ENCODE data around the gene GLRA2. TPM values are rescaled to one million over a fixed set of nuclear protein-coding genes. Genes with fewer than 3 reads are reported as not detected.

The GLRA2 gene
- total RNA-seq, result not detected
- long read RNA-seq, result 0 reads

DNA sequence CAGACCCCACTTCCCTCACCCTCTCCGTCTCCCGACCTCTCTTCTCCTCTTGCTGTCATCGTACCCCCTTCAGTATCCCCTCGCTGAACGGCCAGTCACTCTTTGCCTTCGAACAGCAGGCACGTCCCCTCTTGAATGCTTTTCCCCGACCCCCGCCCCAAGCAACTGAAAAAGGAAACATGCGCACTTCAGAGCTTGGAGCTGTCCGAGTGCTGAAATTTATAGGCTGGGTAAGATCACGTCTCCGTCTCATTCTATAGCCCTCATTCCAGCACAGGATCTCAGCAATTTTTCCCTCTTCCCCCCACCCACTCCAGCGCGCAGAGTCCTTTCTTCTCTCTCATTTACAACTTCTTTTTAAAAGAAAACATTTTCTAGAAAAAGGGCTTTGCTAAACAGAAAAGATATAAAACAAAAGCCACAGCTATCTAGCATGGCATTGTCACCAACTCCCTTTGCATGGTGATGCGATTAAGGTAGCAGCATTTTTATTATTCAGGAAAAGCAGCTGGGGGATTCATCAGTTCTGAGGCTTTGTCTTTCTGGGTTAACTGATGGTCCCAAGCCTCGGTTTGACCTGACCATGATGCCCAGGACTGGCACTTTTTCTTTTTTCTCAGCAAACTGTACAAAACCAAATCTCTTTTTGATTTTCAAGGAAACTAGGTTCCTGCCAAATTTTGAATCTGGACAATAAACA, at the start of gene GLRA2:
GLRA2 (plus strand) TSS at position 247 of the 700 bp plus-strand sequence. CDS start 522 bp downstream, outside the sequence.
- no peak for DNase-seq
- no peak for ATAC-seq
- intact Hi-C loops (cut with micrococcal nuclease), result no loop called here

DNA sequence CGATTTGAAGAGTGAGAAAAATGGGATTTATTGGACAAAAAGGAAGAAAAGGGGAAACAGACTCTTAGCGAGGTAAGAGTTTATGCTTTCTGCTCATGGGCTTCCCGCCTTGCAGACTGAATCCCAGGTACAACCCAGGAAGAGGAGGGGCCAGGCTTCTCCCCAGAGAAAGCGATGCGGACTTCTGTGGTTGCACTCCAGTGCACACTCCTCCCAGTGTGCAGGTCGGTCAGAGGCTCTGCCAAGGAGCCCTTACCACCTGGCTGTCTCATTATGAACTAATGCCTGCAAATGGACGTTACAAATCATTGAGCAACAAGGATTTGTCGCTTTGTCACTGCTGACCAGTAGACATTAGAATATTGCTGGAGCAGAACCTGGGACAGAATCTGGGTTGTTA, 39.9 kb upstream of the GLRA2 start:
- ATAC-seq (no peak), DNase-seq (no peak)
- intact Hi-C loops (cut with micrococcal nuclease), result no loop called here

DNA sequence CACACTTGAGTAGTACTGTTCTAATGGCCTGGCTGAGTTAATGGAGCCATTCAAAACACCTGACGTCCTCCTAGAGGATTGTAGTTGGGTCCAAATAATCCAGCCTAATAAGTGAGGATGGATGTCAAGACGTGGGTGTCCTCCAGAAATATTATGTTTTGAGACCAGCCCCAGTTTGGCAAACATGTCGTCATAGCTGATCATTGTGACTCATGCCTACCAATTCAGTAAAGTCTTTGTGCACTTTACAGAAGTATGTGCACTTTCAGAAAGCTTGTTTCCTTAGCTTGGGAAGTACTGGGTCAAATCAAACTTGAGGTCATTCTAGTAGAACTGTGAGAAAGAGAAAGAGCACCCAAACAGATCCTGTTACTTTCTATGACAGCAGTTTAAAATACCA, 37.6 kb upstream of the GLRA2 start:
- intact Hi-C loops (cut with micrococcal nuclease), result no loop called here
- DNase-seq, result no peak
- ATAC-seq, result no peak

DNA sequence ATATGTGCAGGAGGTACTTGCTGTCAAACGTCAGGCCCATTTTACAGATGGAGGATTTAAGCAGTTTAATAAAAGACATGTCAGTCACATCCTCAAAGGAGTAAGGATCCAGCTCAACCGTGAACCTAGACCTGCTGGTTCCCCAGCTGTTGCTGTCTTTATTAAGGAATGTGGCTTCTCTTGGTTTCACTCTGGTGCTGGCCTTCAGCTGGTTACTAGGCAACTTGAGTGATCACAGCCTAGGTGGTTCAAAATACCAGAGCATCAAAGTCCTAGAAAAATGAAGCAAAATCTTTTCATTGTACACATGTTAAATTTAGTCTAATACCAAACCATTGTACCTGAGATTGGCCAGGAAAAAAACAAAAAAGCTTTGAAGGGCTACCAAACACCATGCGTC, 32.7 kb upstream of the GLRA2 start:
- intact Hi-C loops (cut with micrococcal nuclease), result no loop called here
- DNase-seq, result no peak

DNA sequence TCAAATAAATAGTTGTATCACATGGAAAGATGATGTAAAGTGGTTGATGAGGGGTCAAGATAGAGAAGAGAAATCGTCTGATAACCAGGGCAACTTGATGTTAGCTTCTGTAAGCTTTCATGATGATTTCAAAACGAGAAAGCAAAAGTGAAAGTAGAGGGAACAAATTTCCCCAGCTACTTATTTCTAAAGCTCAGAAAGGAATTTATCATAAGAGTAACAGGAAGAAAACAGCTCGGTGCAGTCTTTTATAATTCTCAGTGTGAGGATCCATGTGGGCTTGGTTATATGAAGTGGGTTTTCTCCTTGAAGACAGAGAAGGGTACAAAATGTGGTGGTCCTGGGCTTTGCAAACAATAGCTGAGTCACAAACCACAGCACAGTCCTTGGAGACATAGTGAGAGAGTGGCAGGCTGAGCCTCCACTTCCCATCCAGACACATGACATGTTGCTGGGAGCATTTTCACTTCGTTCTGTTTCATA, 32.1 kb upstream of the GLRA2 start:
- intact Hi-C loops (cut with micrococcal nuclease), result no loop called here
- ATAC-seq (no peak), DNase-seq (no peak)

More for the DNA sequence above, 32.7 kb upstream of the GLRA2 start:
- ATAC-seq, result no peak

DNA sequence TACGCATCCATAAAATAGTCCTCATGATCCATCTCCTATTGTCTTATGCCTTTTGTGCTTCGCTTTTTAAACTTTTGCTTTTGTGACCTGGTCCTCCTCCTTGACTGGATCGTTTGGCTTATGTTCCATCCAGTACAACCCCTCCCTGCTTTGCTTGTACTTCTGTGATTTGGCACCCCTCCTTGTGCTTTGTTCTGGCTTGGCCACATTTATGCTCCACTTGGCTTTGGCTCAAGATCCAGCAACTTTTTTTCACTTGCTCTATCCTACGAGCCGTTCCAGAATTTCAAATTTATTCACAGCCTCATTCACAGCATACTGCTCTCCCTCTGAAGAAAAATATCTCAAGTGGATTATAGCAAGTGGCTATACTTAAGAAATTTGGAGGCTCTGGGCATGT, 28.0 kb upstream of the GLRA2 start:
- intact Hi-C loops (cut with micrococcal nuclease), result no loop called here
- ATAC-seq (no peak), DNase-seq (no peak)

DNA sequence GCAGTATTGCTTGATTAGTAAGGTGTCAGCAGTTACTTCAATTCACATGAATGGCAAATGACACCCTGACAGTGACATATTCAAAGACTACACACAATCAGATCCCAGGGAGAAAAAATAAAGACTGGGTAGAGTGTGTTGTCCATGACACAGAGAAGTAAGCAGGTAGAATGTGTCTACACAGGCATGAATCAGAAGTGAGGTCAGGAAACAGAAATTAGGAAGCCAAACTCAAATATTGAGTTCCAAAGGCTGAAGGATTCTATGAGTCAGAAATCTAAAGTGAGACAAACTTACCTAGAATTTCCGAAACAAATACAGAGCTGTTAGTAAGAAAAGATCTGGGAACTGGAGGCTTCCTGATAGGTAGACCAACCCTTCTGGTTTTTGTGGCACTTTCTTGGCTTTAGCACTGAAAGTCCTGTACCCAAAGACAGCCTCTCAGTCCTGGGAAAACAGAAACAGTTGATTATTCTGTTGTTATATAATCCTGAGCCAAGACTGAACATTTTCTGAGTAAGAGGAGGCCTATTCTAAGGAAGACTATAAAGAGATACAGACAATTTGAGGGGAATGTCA, 24.3 kb upstream of the GLRA2 start:
- DNase-seq (no peak), ATAC-seq (no peak)
- intact Hi-C loops (cut with micrococcal nuclease), result no loop called here

DNA sequence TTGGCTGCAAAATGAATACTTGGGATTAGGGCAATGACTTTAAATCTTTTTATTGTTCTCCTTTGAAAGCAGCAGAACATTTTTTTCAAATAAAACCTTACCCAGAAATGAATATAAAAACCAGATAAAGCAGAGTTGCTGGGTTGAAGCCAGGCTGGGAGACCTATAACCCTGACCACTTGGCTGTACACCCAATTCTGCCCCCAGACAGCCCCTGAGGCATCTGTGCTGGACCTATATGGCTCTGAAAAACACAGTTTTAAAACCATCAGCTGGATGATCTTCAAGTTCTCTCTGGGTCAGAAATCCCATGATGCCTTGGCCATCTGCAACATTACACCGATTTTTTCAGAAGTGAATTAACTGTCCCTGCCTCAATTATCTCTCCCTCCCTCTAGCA, 23.7 kb upstream of the GLRA2 start:
- DNase-seq (no peak), ATAC-seq (no peak)
- intact Hi-C loops (cut with micrococcal nuclease), result no loop called here

DNA sequence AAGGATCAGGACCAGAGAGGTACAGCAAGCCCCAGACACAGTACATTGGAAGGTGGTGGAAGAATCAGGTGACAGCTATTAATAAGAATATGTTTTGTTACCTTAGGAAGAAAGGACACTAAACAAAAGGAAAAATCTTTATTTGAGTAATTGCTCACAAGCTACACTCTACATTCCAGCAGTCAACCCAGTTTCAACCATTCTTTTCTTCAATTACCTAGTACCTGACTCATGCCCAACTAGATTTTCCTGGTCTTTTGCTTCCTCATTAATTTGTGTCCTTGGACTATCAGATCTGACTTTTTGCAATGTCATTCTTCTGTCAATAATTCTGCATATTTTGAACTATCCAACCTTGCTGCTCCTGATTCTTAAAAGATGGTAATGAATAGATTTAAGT, 22.5 kb upstream of the GLRA2 start:
- DNase-seq (no peak), ATAC-seq (no peak)
- intact Hi-C loops (cut with micrococcal nuclease), result no loop called here

DNA sequence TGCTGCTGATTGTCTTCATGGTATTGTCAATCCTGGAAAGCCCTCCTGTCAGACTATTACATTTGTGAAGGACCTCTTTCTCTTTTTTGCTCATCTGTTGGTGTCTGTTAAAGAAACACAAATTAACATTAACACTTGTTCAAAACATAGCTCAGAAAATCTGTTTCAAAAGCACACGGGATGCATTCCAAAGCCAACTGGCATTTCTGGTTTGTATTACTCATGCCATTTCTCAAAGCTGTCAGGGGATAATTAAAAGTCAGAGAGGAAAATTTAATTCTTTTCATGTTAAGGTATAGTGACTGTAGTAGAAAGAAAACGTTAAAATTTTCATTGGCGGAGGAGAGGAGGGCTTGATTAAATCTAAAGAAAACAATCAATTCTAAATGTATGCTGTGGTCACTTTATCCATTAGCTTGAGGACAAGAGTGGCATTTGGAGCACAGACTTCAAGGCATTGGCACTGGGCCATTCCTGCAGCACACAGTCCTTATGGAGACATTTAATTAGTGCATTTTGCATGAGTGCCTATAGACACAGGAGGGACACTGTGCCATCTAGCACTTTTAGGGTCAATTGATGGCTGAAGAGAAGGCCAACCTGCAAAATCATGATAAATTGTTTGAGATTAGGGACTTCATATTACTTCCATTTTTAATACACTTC, 21.2 kb upstream of the GLRA2 start:
- DNase-seq (no peak), ATAC-seq (no peak)
- intact Hi-C loops (cut with micrococcal nuclease), result no loop called here

DNA sequence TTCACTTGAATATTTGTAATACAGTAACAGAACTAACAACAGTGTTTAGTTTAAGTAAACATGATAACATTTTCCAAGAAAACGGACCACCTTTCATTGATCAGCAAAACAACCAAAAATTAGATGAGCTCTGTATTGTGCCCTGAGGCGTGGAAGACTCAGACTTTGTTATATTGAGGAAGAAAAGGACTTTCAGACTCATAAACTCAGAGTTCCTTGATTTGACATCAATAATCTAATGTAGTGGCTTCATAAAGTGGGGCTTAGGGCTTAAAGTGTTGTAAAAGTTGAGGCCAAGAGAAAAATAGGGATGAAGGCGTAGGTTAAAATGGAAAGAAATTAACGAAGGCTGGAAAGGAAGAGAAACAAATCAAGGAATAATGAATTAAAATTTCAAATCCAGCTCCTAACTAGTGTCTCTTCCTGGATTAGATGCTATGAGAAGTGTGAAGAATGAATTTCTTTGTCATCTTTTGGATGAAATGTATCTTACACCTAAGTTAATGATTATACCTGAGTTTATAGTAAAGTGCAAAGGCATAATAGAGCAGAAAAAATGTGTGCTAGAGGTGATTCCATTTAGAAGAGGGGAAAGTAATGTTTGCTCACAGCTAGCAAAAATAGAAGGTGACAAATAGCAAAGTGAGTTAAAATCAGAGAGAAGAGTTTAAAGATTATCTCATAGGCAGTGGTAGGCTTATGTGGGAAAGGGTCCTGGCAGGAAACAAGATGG, 19.8 kb upstream of the GLRA2 start:
- DNase-seq (no peak), ATAC-seq (no peak)
- intact Hi-C loops (cut with micrococcal nuclease), result no loop called here

DNA sequence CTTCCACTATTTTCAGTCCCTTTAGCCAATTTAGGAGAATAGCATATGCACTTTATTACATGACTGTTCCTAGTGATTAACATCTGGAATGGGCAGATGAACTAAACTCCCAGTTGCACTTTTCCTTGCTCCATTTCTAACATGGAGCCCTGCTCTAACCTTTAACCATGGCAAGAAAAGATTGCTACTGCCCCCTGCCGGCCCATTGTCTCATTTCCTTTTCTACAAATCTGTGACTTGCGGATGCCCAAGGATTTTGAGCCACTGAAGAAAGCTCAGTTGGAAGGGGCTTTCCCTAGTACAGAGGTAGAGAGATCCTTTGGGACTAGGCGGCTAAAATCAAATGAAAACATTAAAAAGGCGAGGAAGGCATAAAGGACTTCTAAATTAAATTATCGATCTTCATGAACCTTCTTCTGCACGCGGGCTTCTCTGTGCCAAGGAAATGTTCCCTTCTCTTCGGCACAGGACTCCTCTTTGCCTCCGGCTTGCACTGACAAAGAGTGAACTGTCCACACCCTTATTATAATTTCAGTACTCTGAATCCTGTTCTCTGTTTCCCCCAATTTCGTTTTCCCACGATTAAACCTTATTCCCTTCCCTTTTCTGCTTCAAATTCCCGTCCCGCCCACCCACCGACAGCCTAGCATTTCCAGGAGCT, 577 bp upstream of the GLRA2 start:
- intact Hi-C loops (cut with micrococcal nuclease), result no loop called here
- ATAC-seq, result no peak
- peak; percentile 32 for DNase-seq

DNA sequence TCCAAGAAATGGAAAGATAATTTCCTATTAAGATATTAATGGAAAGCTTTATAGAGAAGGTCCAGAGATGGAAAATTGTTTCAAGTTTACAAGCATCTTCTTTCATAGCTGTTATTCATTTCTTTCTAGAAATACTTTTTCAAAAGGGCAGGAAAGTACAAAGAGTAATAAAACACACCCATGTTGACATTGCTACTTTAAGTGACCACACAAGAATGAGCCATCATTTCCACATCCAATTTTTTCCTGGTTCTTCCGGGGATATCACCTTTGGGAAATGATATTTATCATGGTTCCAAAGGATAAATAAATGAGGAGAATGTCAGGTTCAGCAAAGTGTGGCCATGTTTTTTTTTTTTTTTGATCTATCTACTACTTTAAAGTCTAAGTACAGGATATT, 4.5 kb downstream of the GLRA2 start:
- intact Hi-C loops (cut with micrococcal nuclease), result no loop called here
- DNase-seq (no peak), ATAC-seq (no peak)

DNA sequence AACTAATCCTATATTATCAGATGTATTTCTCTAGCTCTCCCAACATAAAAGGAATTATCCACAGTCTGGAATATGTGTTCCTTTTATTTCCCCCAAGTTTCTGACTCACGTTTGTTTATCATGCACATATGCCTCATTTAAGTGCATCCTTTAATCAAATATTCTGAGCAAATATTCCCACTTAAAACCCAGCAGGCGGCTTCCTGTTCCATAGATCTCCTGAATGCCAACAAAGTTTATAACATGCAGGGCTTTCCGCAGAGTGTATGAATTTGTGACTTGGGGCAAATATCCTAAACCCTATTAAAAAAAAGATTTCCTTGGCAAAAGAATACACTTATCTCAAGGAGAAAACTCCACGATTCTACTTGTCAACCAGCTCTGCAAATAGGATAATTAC, 16.9 kb downstream of the GLRA2 start:
- intact Hi-C loops (cut with micrococcal nuclease), result no loop called here
- no peak for DNase-seq
- ATAC-seq, result no peak

DNA sequence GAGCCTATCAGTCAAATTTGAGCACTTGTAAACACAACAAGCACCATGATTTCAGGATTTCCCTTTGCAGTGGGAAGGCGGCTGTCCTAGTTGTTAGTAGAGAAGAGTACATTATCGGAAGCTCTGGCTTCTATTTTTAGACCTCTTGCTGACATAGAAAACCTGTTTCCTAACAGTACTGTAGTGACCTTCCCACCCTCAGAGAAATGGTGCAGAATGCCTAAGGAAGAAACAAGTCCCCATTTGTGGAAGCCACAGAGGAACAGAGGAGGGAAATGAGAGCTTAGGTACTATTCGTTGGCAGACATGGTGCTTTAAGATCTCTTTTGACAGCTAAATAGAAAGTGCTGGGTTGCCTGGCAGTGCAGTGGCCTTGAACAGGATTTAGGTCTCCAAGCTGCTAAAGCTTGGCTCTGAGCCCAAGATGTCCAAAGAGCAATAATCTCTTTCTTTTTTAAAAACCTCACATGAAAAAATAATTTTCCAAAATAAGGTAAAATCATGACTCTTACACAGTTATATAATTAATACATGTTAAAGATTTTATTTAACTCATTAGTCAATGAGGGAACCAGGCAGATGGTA, 24.9 kb downstream of the GLRA2 start:
- no peak for DNase-seq
- intact Hi-C loops (cut with micrococcal nuclease), result no loop called here
- ATAC-seq, result no peak

DNA sequence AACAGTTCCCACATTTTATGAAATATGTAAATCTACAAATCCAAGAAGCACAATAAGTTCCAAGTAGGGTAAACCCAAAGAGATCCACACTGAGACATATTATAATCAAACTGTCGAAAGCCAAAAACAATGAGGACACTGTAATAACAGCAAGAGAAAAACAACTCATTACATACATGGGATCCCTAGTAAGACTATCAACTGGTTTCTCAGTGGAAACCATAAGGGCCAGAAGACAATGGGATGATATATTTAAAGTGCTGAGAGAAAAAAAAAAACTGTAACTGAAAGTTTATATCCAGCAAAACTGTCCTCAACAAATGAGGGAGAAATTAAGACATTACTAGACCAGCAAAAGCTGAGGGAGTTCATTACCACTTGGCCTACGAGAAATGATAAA, 34.7 kb downstream of the GLRA2 start:
- no peak for DNase-seq
- no peak for ATAC-seq
- intact Hi-C loops (cut with micrococcal nuclease), result no loop called here

DNA sequence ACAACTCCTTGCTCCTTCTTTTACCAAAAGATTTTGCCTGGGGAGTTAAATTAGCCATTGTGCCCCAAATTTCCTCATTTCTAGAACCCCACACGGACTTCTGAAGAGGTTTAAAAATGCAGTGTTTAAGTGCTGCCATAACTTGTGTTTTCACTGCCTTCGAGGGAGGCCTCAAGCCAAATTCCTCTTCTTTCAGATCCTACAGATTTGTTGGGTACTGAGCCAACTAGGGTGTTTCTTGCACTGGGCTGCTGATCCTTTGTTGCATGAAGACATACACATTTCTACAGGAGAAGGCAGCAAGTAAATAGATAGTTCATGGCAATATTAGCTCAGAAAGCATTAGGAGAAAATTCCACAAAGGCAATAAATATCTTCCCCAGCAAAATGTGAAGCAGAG, 43.8 kb downstream of the GLRA2 start:
- intact Hi-C loops (cut with micrococcal nuclease), result no loop called here
- no peak for ATAC-seq

DNA sequence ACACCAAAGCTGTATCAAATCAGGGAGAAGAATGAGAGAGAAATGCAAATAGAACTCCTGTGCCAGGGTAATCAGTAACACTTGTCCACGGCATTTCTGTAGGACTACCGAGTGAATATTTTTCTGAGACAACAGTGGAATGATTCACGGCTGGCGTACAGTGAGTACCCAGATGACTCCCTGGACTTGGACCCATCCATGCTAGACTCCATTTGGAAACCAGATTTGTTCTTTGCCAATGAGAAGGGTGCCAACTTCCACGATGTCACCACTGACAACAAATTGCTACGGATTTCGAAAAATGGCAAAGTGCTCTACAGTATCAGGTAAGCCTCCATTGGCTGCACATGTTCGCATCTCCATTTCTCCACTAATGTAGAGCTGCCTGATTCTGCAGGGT, 51.7 kb downstream of the GLRA2 start:
- ATAC-seq (no peak), DNase-seq (no peak)
- intact Hi-C loops (cut with micrococcal nuclease), result no loop called here

More for the DNA sequence above, 43.8 kb downstream of the GLRA2 start:
- DNase-seq, result no peak

DNA sequence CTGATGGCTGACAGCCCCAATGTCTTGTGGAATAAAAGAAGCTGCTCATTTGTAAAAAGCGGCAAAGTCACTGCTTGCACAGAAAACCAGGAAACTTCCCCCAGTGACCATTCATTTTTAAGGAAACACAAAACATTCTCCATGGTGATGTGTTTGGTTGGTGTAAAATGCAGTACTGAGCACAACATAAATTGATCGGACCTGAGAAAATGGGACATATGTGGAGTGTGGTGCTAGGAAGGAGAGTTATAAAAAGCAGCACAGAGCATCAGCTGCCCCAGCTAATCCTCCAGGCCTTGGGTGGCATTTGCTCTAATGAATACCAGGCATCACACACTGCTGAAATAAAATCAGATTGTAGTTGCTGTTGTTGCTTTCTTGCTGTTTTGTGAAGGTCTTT, 55.2 kb downstream of the GLRA2 start:
- ATAC-seq, result no peak
- DNase-seq, result no peak
- intact Hi-C loops (cut with micrococcal nuclease), result no loop called here

All from left ventricle myocardium superior (tissue), 1 donor.